Glutamatergic neuron (in vitro differentiated cells): ENCODE measurements around the gene SYT9. TPM values are rescaled to one million over a fixed set of nuclear protein-coding genes. Genes with fewer than 3 reads are reported as not detected.

Experiments
- DNase-seq: peaks from one replicate; pipeline ENCODE4 v3.0.0; 2022
- H3K27ac Mint-ChIP-seq: one replicate; pipeline ENCODE4 v1.8.0; 2020; ENCODE audit warnings: mild to moderate bottlenecking, mixed read lengths, inconsistent platforms; ENCODE audit not compliant: unreplicated experiment
- H3K27me3 Mint-ChIP-seq: one replicate; pipeline ENCODE4 v1.8.0; 2020; ENCODE audit warnings: mild to moderate bottlenecking, moderate library complexity, mixed read lengths, inconsistent platforms; ENCODE audit not compliant: unreplicated experiment
- H3K36me3 Mint-ChIP-seq: one replicate; pipeline ENCODE4 v1.8.0; 2020; ENCODE audit warnings: mild to moderate bottlenecking, mixed read lengths, inconsistent platforms; ENCODE audit not compliant: unreplicated experiment
- H3K4me1 Mint-ChIP-seq: one replicate; pipeline ENCODE4 v1.8.0; 2020; ENCODE audit warnings: mild to moderate bottlenecking, low read depth, mixed read lengths, inconsistent platforms; ENCODE audit not compliant: unreplicated experiment
- H3K4me3 Mint-ChIP-seq: one replicate; pipeline ENCODE4 v1.8.0; 2020; ENCODE audit warnings: mild to moderate bottlenecking, mixed read lengths, inconsistent platforms; ENCODE audit not compliant: unreplicated experiment
- H3K9me3 Mint-ChIP-seq: one replicate; pipeline ENCODE4 v1.8.0; 2020; ENCODE audit warnings: mild to moderate bottlenecking, moderate library complexity, mixed read lengths, inconsistent platforms; ENCODE audit not compliant: unreplicated experiment
- CTCF ChIP-seq: fragments of 200-600 bp; sonication (generic); IDR thresholded peaks from one replicate; pipeline ENCODE4 v1.5.0; 2021; ENCODE audit not compliant: partially characterized antibody, unreplicated experiment
- total RNA-seq: library from RNA; stranded (reverse); fragmentation: NEBNext Ultra II Directional; extraction: Animal tissue kit (Norgen Biotek cat#: 25700); gene quantifications from one replicate; pipeline ENCODE4 v1.2.1, GENCODE V29; 2021; ENCODE audit not compliant: unreplicated experiment

Gene SYT9
- total RNA-seq, 1 donor from 2014 or later: 3.7 TPM

- no peaks in the 10 kb centered on the region for H3K4me1 Mint-ChIP-seq
- H3K27ac Mint-ChIP-seq: no peak overlapping the region
- H3K27me3 Mint-ChIP-seq: peaks cover 2% of the 10 kb centered on the region
Measured at GRCh38 chr11:7246179-7246578, 5.5 kb upstream of the SYT9 start.

GRCh38 chr11:7250166-7250565 is 1.5 kb upstream of the SYT9 start:
- Mint-ChIP-seq H3K4me3 (no peak overlapping the region), H3K27me3 (peaks cover 2% of the 10 kb centered on the region), H3K36me3 (peaks cover 4% of the 10 kb centered on the region), H3K9me3 (peaks cover 2% of the 10 kb centered on the region), H3K4me1 (peaks cover 2% of the 10 kb centered on the region), H3K27ac (no peak overlapping the region)
- no peak for DNase-seq
- TF ChIP-seq CTCF: no peak

More at GRCh38 chr11:7246179-7246578, 5.5 kb upstream of the SYT9 start:
- peaks cover 2% of the 10 kb centered on the region for H3K9me3 Mint-ChIP-seq
- TF ChIP-seq CTCF: no peak
- peaks cover 4% of the 10 kb centered on the region for H3K36me3 Mint-ChIP-seq
- DNase-seq: no peak
- no peak overlapping the region for H3K4me3 Mint-ChIP-seq

- H3K27ac Mint-ChIP-seq: no peak overlapping the region
- H3K4me3 Mint-ChIP-seq: peak overlapping the region; percentile 86
- no peak for DNase-seq
- TF ChIP-seq CTCF: no peak
- peaks cover 2% of the 10 kb centered on the region for H3K27me3 Mint-ChIP-seq
- H3K36me3 Mint-ChIP-seq: peaks cover 4% of the 10 kb centered on the region
- H3K4me1 Mint-ChIP-seq: peaks cover 2% of the 10 kb centered on the region
- H3K9me3 Mint-ChIP-seq: peaks cover 2% of the 10 kb centered on the region
Measured at GRCh38 chr11:7251487-7251835, 243 bp upstream of the SYT9 start.

GRCh38 chr11:7252683-7253213 is 1.0 kb downstream of the SYT9 start:
- H3K36me3 Mint-ChIP-seq: peaks cover 4% of the 10 kb centered on the region
- DNase-seq: peak; percentile 31
- H3K9me3 Mint-ChIP-seq: peaks cover 2% of the 10 kb centered on the region
- TF ChIP-seq CTCF: no peak
- H3K4me3 Mint-ChIP-seq: peak overlapping the region; percentile 89
- peaks cover 2% of the 10 kb centered on the region for H3K27me3 Mint-ChIP-seq
- no peak overlapping the region for H3K27ac Mint-ChIP-seq
- H3K4me1 Mint-ChIP-seq: peaks cover 2% of the 10 kb centered on the region

- peaks cover 4% of the 10 kb centered on the region for H3K36me3 Mint-ChIP-seq
- H3K27me3 Mint-ChIP-seq: peaks cover 2% of the 10 kb centered on the region
- no peak overlapping the region for H3K4me3 Mint-ChIP-seq
- H3K27ac Mint-ChIP-seq: no peak overlapping the region
- H3K4me1 Mint-ChIP-seq: peaks cover 2% of the 10 kb centered on the region
- peaks cover 2% of the 10 kb centered on the region for H3K9me3 Mint-ChIP-seq
- no peak for DNase-seq
- no peak for TF ChIP-seq CTCF
Measured at GRCh38 chr11:7253800-7254199, 2.1 kb downstream of the SYT9 start.
